ENCODE results near the gene GMDS. TPM values are rescaled to one million over a fixed set of nuclear protein-coding genes. Genes with fewer than 3 reads are reported as not detected.

The GMDS gene
- total RNA-seq, 1 experiment from 2014 or later: 9.7 TPM

- no peak for DNase-seq
- H4K20me1 ChIP-seq (ENCODE audit: insufficient read depth, low read depth, low read length): no peaks in the 10 kb centered on the region
- H2AFZ ChIP-seq (ENCODE audit: low read length): no peak overlapping the region
- H3K9me2 ChIP-seq (replicated peaks; ENCODE audit: insufficient read depth, low read length): no peaks in the 10 kb centered on the region
- H3K4me2 ChIP-seq (ENCODE audit: low read depth, low read length, poor library complexity, severe bottlenecking): no peak overlapping the region
- H3K79me2 ChIP-seq (ENCODE audit: low read length): no peaks in the 10 kb centered on the region
- no peaks in the 10 kb centered on the region for H3K9me3 ChIP-seq (ENCODE audit: low read length)
- no peak overlapping the region for H3K4me3 ChIP-seq (ENCODE audit: low read length)
- no peaks in the 10 kb centered on the region for H3K27me3 ChIP-seq (ENCODE audit: low read length)
- no peak overlapping the region for H3K27ac ChIP-seq (ENCODE audit: low read length)
- no peaks in the 10 kb centered on the region for H3K4me1 ChIP-seq (ENCODE audit: low read length)
- H3K9ac ChIP-seq (ENCODE audit: low read length): no peak overlapping the region
- H3K36me3 ChIP-seq (ENCODE audit: insufficient read depth, low read length): no peaks in the 10 kb centered on the region
Measured at GRCh38 chr6:2266031-2266795, 20.8 kb upstream of the GMDS start.

GRCh38 chr6:2264932-2265331 lies 19.5 kb upstream of the GMDS start:
- Histone ChIP-seq H3K4me2 (ENCODE audit: low read depth, low read length, poor library complexity, severe bottlenecking) (no peak overlapping the region), H3K9me2 (replicated peaks; ENCODE audit: insufficient read depth, low read length) (no peaks in the 10 kb centered on the region), H3K9ac (ENCODE audit: low read length) (no peak overlapping the region), H3K79me2 (ENCODE audit: low read length) (no peaks in the 10 kb centered on the region), H3K4me3 (ENCODE audit: low read length) (no peak overlapping the region), H2AFZ (ENCODE audit: low read length) (no peak overlapping the region), H4K20me1 (ENCODE audit: insufficient read depth, low read depth, low read length) (no peaks in the 10 kb centered on the region), H3K27ac (ENCODE audit: low read length) (no peak overlapping the region), H3K27me3 (ENCODE audit: low read length) (no peaks in the 10 kb centered on the region), H3K9me3 (ENCODE audit: low read length) (no peaks in the 10 kb centered on the region), H3K36me3 (ENCODE audit: insufficient read depth, low read length) (no peaks in the 10 kb centered on the region), H3K4me1 (ENCODE audit: low read length) (no peaks in the 10 kb centered on the region)
- no peak for DNase-seq

GRCh38 chr6:2263896-2264295 lies 18.5 kb upstream of the GMDS start:
- no peak overlapping the region for H3K9ac ChIP-seq (ENCODE audit: low read length)
- no peak overlapping the region for H3K4me3 ChIP-seq (ENCODE audit: low read length)
- H3K4me2 ChIP-seq (ENCODE audit: low read depth, low read length, poor library complexity, severe bottlenecking): no peak overlapping the region
- no peaks in the 10 kb centered on the region for H3K9me3 ChIP-seq (ENCODE audit: low read length)
- no peak for DNase-seq
- H3K9me2 ChIP-seq (replicated peaks; ENCODE audit: insufficient read depth, low read length): no peaks in the 10 kb centered on the region
- H3K79me2 ChIP-seq (ENCODE audit: low read length): no peaks in the 10 kb centered on the region
- H3K4me1 ChIP-seq (ENCODE audit: low read length): no peaks in the 10 kb centered on the region
- no peak overlapping the region for H2AFZ ChIP-seq (ENCODE audit: low read length)
- H3K36me3 ChIP-seq (ENCODE audit: insufficient read depth, low read length): no peaks in the 10 kb centered on the region
- no peaks in the 10 kb centered on the region for H3K27me3 ChIP-seq (ENCODE audit: low read length)
- H4K20me1 ChIP-seq (ENCODE audit: insufficient read depth, low read depth, low read length): no peaks in the 10 kb centered on the region
- H3K27ac ChIP-seq (ENCODE audit: low read length): no peak overlapping the region

DNA sequence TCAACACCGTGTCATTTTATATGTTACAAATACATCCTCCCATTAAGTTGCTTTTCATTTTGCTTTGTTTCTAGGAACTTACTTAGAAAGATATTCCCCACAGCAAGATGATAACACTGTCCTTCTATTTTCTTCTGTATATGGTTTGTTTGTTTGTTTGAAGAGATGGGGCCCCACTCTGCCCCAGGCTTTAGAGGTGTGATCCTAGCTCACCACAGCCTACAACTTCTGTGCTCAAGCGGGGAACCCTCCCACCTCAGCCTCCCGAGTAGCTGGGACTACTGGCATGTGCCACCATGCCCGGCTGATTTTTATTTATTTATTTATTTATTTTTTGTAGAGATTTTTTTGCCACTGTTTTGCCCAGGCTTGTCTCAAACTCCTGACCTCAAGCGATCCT lies 14.2 kb upstream of the GMDS start:
- Histone ChIP-seq H2AFZ (ENCODE audit: low read length) (no peak overlapping the region), H3K4me2 (ENCODE audit: low read depth, low read length, poor library complexity, severe bottlenecking) (no peak overlapping the region), H3K9me2 (replicated peaks; ENCODE audit: insufficient read depth, low read length) (no peaks in the 10 kb centered on the region), H3K79me2 (ENCODE audit: low read length) (no peaks in the 10 kb centered on the region), H3K9ac (ENCODE audit: low read length) (no peak overlapping the region), H3K27ac (ENCODE audit: low read length) (no peak overlapping the region), H3K27me3 (ENCODE audit: low read length) (no peaks in the 10 kb centered on the region), H3K36me3 (ENCODE audit: insufficient read depth, low read length) (no peaks in the 10 kb centered on the region), H3K4me3 (ENCODE audit: low read length) (no peak overlapping the region), H3K9me3 (ENCODE audit: low read length) (peaks cover 3% of the 10 kb centered on the region; the same call in 1 of the 2 replicates), H4K20me1 (ENCODE audit: insufficient read depth, low read depth, low read length) (no peaks in the 10 kb centered on the region), H3K4me1 (ENCODE audit: low read length) (no peaks in the 10 kb centered on the region)
- DNase-seq: no peak

- Histone ChIP-seq H3K36me3 (ENCODE audit: insufficient read depth, low read length) (no peaks in the 10 kb centered on the region), H2AFZ (ENCODE audit: low read length) (no peak overlapping the region), H3K4me3 (ENCODE audit: low read length) (no peak overlapping the region), H3K27me3 (ENCODE audit: low read length) (no peaks in the 10 kb centered on the region), H3K9me3 (ENCODE audit: low read length) (peaks cover 8% of the 10 kb centered on the region; the same call in 1 of the 2 replicates), H3K4me1 (ENCODE audit: low read length) (no peaks in the 10 kb centered on the region), H3K79me2 (ENCODE audit: low read length) (no peaks in the 10 kb centered on the region), H3K27ac (ENCODE audit: low read length) (no peak overlapping the region), H3K9ac (ENCODE audit: low read length) (no peak overlapping the region), H3K4me2 (ENCODE audit: low read depth, low read length, poor library complexity, severe bottlenecking) (no peak overlapping the region), H3K9me2 (replicated peaks; ENCODE audit: insufficient read depth, low read length) (no peaks in the 10 kb centered on the region), H4K20me1 (ENCODE audit: insufficient read depth, low read depth, low read length) (no peaks in the 10 kb centered on the region)
- no peak for DNase-seq
Measured at GRCh38 chr6:2259002-2259494, 13.6 kb upstream of the GMDS start.

DNA sequence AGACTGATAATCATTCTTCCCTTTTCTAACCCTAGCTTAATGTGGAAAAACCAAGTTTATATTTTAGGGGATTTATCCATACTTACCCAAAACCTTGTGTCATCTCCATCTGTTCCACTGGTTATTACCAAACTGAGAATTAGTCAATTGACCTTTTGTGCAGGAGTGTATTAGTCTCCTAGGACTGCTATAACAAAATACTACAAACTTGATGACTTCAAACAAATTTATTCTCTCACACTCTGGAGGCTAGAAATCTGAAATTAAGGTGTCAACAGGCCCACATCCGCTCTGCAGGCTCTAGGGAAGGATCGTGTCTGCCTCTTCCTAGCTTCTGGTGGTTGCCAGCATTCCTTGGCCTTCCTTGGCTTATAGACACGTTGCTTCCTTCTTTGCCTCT lies 12.7 kb upstream of the GMDS start:
- Histone ChIP-seq H3K27me3 (ENCODE audit: low read length) (no peaks in the 10 kb centered on the region), H3K79me2 (ENCODE audit: low read length) (no peaks in the 10 kb centered on the region), H2AFZ (ENCODE audit: low read length) (no peak overlapping the region), H3K4me3 (ENCODE audit: low read length) (no peak overlapping the region), H3K27ac (ENCODE audit: low read length) (no peak overlapping the region), H3K4me2 (ENCODE audit: low read depth, low read length, poor library complexity, severe bottlenecking) (no peak overlapping the region), H3K9ac (ENCODE audit: low read length) (no peak overlapping the region), H3K4me1 (ENCODE audit: low read length) (no peaks in the 10 kb centered on the region), H4K20me1 (ENCODE audit: insufficient read depth, low read depth, low read length) (no peaks in the 10 kb centered on the region), H3K9me3 (ENCODE audit: low read length) (peaks cover 8% of the 10 kb centered on the region; the same call in 1 of the 2 replicates), H3K9me2 (replicated peaks; ENCODE audit: insufficient read depth, low read length) (no peaks in the 10 kb centered on the region), H3K36me3 (ENCODE audit: insufficient read depth, low read length) (peaks cover 3% of the 10 kb centered on the region; the same call in 1 of the 2 replicates)
- DNase-seq: no peak

- no peak overlapping the region for H3K4me2 ChIP-seq (ENCODE audit: low read depth, low read length, poor library complexity, severe bottlenecking)
- no peaks in the 10 kb centered on the region for H4K20me1 ChIP-seq (ENCODE audit: insufficient read depth, low read depth, low read length)
- H3K36me3 ChIP-seq (ENCODE audit: insufficient read depth, low read length): peaks cover 3% of the 10 kb centered on the region; the same call in 1 of the 2 replicates
- DNase-seq: no peak
- no peak overlapping the region for H2AFZ ChIP-seq (ENCODE audit: low read length)
- H3K4me3 ChIP-seq (ENCODE audit: low read length): no peak overlapping the region
- no peak overlapping the region for H3K9ac ChIP-seq (ENCODE audit: low read length)
- peaks cover 8% of the 10 kb centered on the region; the same call in 1 of the 2 replicates for H3K9me3 ChIP-seq (ENCODE audit: low read length)
- no peaks in the 10 kb centered on the region for H3K9me2 ChIP-seq (replicated peaks; ENCODE audit: insufficient read depth, low read length)
- no peaks in the 10 kb centered on the region for H3K27me3 ChIP-seq (ENCODE audit: low read length)
- no peak overlapping the region for H3K27ac ChIP-seq (ENCODE audit: low read length)
- no peaks in the 10 kb centered on the region for H3K4me1 ChIP-seq (ENCODE audit: low read length)
- no peaks in the 10 kb centered on the region for H3K79me2 ChIP-seq (ENCODE audit: low read length)
Measured at GRCh38 chr6:2257363-2257762, 12.0 kb upstream of the GMDS start.

DNA sequence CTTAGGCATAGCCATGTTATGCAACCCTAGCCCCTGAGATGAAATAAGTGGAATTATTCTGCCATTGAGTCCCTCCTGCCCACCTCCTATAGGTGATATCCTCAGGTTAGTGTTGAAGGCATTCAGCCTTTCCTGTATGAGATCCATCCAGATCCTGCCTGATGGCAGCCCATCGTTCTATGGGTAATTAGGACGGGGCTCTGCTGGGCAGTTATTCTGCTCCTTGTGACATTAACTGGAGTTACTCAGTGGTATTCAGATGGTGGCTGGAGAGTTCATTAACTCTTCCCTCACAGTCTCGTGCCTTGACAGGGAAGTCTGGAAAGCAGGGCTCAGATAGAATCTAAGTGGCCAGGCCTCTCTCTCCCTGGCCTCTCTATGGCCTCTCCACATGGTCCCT lies 9.3 kb upstream of the GMDS start:
- DNase-seq: no peak
- Histone ChIP-seq H3K4me3 (ENCODE audit: low read length) (no peak overlapping the region), H3K4me2 (ENCODE audit: low read depth, low read length, poor library complexity, severe bottlenecking) (no peak overlapping the region), H3K27ac (ENCODE audit: low read length) (no peak overlapping the region), H3K36me3 (ENCODE audit: insufficient read depth, low read length) (peaks cover 3% of the 10 kb centered on the region; the same call in 1 of the 2 replicates), H3K27me3 (ENCODE audit: low read length) (no peaks in the 10 kb centered on the region), H3K4me1 (ENCODE audit: low read length) (peaks cover 6% of the 10 kb centered on the region), H3K9ac (ENCODE audit: low read length) (no peak overlapping the region), H3K9me3 (ENCODE audit: low read length) (peaks cover 8% of the 10 kb centered on the region; the same call in 1 of the 2 replicates), H2AFZ (ENCODE audit: low read length) (no peak overlapping the region), H4K20me1 (ENCODE audit: insufficient read depth, low read depth, low read length) (no peaks in the 10 kb centered on the region), H3K9me2 (replicated peaks; ENCODE audit: insufficient read depth, low read length) (no peaks in the 10 kb centered on the region), H3K79me2 (ENCODE audit: low read length) (no peaks in the 10 kb centered on the region)
